GM23248 (cell line): ENCODE data around the gene AGPAT2.

Experiments used
- EZH2 ChIP-seq: fragments of 200-600 bp; sonication (generic); IDR thresholded peaks from 2 replicates; pipeline ENCODE4 v1.6.1; 2018; ENCODE audit warnings: antibody characterized with exemption, mild to moderate bottlenecking; ENCODE audit not compliant: insufficient read depth, poor library complexity, severe bottlenecking
- EZH2phosphoT487 ChIP-seq: fragments of 200-600 bp; sonication (generic); IDR thresholded peaks from 2 replicates; pipeline ENCODE4 v1.6.1; 2018; ENCODE audit warnings: antibody characterized with exemption, moderate library complexity, mild to moderate bottlenecking, low read depth; ENCODE audit not compliant: insufficient read depth

GRCh38 chr9:136624184-136624951 lies 62.9 kb downstream of the AGPAT2 start:
- TF ChIP-seq EZH2 (no peak), EZH2phosphoT487 (no peak)
